ENCODE measurements around the gene KMT2C. TPM values are rescaled to one million over a fixed set of nuclear protein-coding genes. Genes with fewer than 3 reads are reported as not detected.

Gene KMT2C
- total RNA-seq, 1 donor, result 36.2 TPM

GRCh38 chr7:152403726-152404125 is 32.1 kb downstream of the KMT2C start:
- no peak for TF ChIP-seq CTCF (IDR thresholded peaks at IDR 0.05; ENCODE audit: extremely low read depth, low read depth, low read length)
- peaks cover 4% of the 10 kb centered on the region for H3K9me3 ChIP-seq (ENCODE audit: low read depth, low read length)
- H4K20me1 ChIP-seq (ENCODE audit: insufficient read depth, low read length), result peaks cover 9% of the 10 kb centered on the region
- no peaks in the 10 kb centered on the region for H3K36me3 ChIP-seq (ENCODE audit: insufficient read depth, low read length)
- no peak overlapping the region for H3K4me2 ChIP-seq (ENCODE audit: insufficient read depth, low read length)
- DNase-seq (ENCODE audit: insufficient read length, low spot score, missing footprints), result no peak
- peaks cover 73% of the 10 kb centered on the region for H3K79me2 ChIP-seq (ENCODE audit: insufficient read depth, low read length)
- H3K4me1 ChIP-seq (ENCODE audit: insufficient read depth, low read length), result no peaks in the 10 kb centered on the region
- no peak overlapping the region for H3K27ac ChIP-seq (ENCODE audit: low read depth, low read length)
- no peak overlapping the region for H2AFZ ChIP-seq (ENCODE audit: low read length)
- no peak overlapping the region for H3K4me3 ChIP-seq (ENCODE audit: insufficient read depth, low read length)
- no peaks in the 10 kb centered on the region for H3K27me3 ChIP-seq (ENCODE audit: insufficient read depth, low read length)

- Histone ChIP-seq H2AFZ (ENCODE audit: low read length) (no peak overlapping the region), H3K79me2 (ENCODE audit: insufficient read depth, low read length) (peaks cover 74% of the 10 kb centered on the region), H3K27ac (ENCODE audit: low read depth, low read length) (no peak overlapping the region), H3K4me3 (ENCODE audit: insufficient read depth, low read length) (no peak overlapping the region), H3K36me3 (ENCODE audit: insufficient read depth, low read length) (no peaks in the 10 kb centered on the region), H3K4me2 (ENCODE audit: insufficient read depth, low read length) (no peak overlapping the region), H3K9me3 (ENCODE audit: low read depth, low read length) (peaks cover 4% of the 10 kb centered on the region), H3K27me3 (ENCODE audit: insufficient read depth, low read length) (no peaks in the 10 kb centered on the region), H3K4me1 (ENCODE audit: insufficient read depth, low read length) (no peaks in the 10 kb centered on the region), H4K20me1 (ENCODE audit: insufficient read depth, low read length) (peaks cover 20% of the 10 kb centered on the region)
- peak; percentile 70 for DNase-seq (ENCODE audit: insufficient read length, low spot score, missing footprints)
- TF ChIP-seq CTCF (IDR thresholded peaks at IDR 0.05; ENCODE audit: extremely low read depth, low read depth, low read length), result no peak
Measured at GRCh38 chr7:152402384-152403250, 33.2 kb downstream of the KMT2C start.

GRCh38 chr7:152399344-152399743 is 36.5 kb downstream of the KMT2C start:
- Histone ChIP-seq H3K79me2 (ENCODE audit: insufficient read depth, low read length) (peaks cover 79% of the 10 kb centered on the region), H3K27me3 (ENCODE audit: insufficient read depth, low read length) (no peaks in the 10 kb centered on the region), H3K4me3 (ENCODE audit: insufficient read depth, low read length) (no peak overlapping the region), H4K20me1 (ENCODE audit: insufficient read depth, low read length) (peaks cover 31% of the 10 kb centered on the region), H3K4me1 (ENCODE audit: insufficient read depth, low read length) (no peaks in the 10 kb centered on the region), H3K27ac (ENCODE audit: low read depth, low read length) (no peak overlapping the region), H3K36me3 (ENCODE audit: insufficient read depth, low read length) (no peaks in the 10 kb centered on the region), H2AFZ (ENCODE audit: low read length) (no peak overlapping the region), H3K9me3 (ENCODE audit: low read depth, low read length) (peaks cover 4% of the 10 kb centered on the region), H3K4me2 (ENCODE audit: insufficient read depth, low read length) (no peak overlapping the region)
- no peak for TF ChIP-seq CTCF (IDR thresholded peaks at IDR 0.05; ENCODE audit: extremely low read depth, low read depth, low read length)
- peak; percentile 6 for DNase-seq (ENCODE audit: insufficient read length, low spot score, missing footprints)

GRCh38 chr7:152395112-152395511 is 40.7 kb downstream of the KMT2C start:
- H3K27me3 ChIP-seq (ENCODE audit: insufficient read depth, low read length), result no peaks in the 10 kb centered on the region
- H3K9me3 ChIP-seq (ENCODE audit: low read depth, low read length), result no peaks in the 10 kb centered on the region
- no peak overlapping the region for H2AFZ ChIP-seq (ENCODE audit: low read length)
- no peak overlapping the region for H3K4me3 ChIP-seq (ENCODE audit: insufficient read depth, low read length)
- no peak for DNase-seq (ENCODE audit: insufficient read length, low spot score, missing footprints)
- no peaks in the 10 kb centered on the region for H3K4me1 ChIP-seq (ENCODE audit: insufficient read depth, low read length)
- peaks cover 36% of the 10 kb centered on the region for H4K20me1 ChIP-seq (ENCODE audit: insufficient read depth, low read length)
- no peak for TF ChIP-seq CTCF (IDR thresholded peaks at IDR 0.05; ENCODE audit: extremely low read depth, low read depth, low read length)
- H3K36me3 ChIP-seq (ENCODE audit: insufficient read depth, low read length), result no peaks in the 10 kb centered on the region
- H3K27ac ChIP-seq (ENCODE audit: low read depth, low read length), result no peak overlapping the region
- no peak overlapping the region for H3K4me2 ChIP-seq (ENCODE audit: insufficient read depth, low read length)
- peaks cover 92% of the 10 kb centered on the region for H3K79me2 ChIP-seq (ENCODE audit: insufficient read depth, low read length)
